ENCODE data around the gene ITGB7. TPM values are rescaled to one million over a fixed set of nuclear protein-coding genes. Genes with fewer than 3 reads are reported as not detected.
A peak's percentile ranks its signal among the peaks of the same experiment; 100 is the strongest.

Gene ITGB7
- total RNA-seq, 1 experiment from 2014 or later: 0.90 TPM

GRCh38 chr12:53180220-53180930 is 26.7 kb downstream of the ITGB7 start, which contains the start of the genes CSAD and ZNF740 (continued):
- TF ChIP-seq, protein P1, sequence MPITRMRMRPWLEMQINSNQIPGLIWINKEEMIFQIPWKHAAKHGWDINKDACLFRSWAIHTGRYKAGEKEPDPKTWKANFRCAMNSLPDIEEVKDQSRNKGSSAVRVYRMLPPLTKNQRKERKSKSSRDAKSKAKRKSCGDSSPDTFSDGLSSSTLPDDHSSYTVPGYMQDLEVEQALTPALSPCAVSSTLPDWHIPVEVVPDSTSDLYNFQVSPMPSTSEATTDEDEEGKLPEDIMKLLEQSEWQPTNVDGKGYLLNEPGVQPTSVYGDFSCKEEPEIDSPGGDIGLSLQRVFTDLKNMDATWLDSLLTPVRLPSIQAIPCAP (CRISPR knock-in tag; IDR thresholded peaks at IDR 0.05): no peak
- TF ChIP-seq, protein P2, sequence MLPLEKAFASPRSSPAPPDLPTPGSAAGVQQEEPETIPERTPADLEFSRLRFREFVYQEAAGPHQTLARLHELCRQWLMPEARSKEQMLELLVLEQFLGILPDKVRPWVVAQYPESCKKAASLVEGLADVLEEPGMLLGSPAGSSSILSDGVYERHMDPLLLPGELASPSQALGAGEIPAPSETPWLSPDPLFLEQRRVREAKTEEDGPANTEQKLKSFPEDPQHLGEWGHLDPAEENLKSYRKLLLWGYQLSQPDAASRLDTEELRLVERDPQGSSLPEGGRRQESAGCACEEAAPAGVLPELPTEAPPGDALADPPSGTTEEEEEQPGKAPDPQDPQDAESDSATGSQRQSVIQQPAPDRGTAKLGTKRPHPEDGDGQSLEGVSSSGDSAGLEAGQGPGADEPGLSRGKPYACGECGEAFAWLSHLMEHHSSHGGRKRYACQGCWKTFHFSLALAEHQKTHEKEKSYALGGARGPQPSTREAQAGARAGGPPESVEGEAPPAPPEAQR (CRISPR knock-in tag; IDR thresholded peaks at IDR 0.05): no peak
- no peak for TF ChIP-seq PRRX2 (CRISPR knock-in tag; IDR thresholded peaks at IDR 0.05)
- peak; percentile 25; the same call in 1 of the 2 replicates for TF ChIP-seq USF2 (CRISPR knock-in tag; IDR thresholded peaks at IDR 0.05)

- CTCF ChIA-PET: interaction anchor here (0.7 to 3.4 kb wide), 18 partner anchors 9 to 172 kb away, joined by 3 to 37 read pairs (median 6); partner anchors contain the start of genes AAAS, ESPL1, MYG1 and PFDN5
- Mint-ChIP-seq H3K27me3 (ENCODE audit: low read depth) (peaks cover 54% of the 10 kb centered on the region), H3K4me3 (peak overlapping the region; percentile 83), H3K27ac (peak overlapping the region; percentile 93), H3K9me3 (no peaks in the 10 kb centered on the region), H3K36me3 (peaks cover 21% of the 10 kb centered on the region), H3K4me1 (peaks cover 29% of the 10 kb centered on the region)
- ATAC-seq (peak; percentile 4), DNase-seq (ENCODE audit: low spot score) (peak; percentile 35)
- POLR2A ChIA-PET: interaction anchor here (0.7 to 1.7 kb wide), 7 partner anchors 9 to 131 kb away, joined by 3 to 9 read pairs (median 3); partner anchors contain the start of genes PFDN5 and SPRYD3
- TF ChIP-seq, protein P3, sequence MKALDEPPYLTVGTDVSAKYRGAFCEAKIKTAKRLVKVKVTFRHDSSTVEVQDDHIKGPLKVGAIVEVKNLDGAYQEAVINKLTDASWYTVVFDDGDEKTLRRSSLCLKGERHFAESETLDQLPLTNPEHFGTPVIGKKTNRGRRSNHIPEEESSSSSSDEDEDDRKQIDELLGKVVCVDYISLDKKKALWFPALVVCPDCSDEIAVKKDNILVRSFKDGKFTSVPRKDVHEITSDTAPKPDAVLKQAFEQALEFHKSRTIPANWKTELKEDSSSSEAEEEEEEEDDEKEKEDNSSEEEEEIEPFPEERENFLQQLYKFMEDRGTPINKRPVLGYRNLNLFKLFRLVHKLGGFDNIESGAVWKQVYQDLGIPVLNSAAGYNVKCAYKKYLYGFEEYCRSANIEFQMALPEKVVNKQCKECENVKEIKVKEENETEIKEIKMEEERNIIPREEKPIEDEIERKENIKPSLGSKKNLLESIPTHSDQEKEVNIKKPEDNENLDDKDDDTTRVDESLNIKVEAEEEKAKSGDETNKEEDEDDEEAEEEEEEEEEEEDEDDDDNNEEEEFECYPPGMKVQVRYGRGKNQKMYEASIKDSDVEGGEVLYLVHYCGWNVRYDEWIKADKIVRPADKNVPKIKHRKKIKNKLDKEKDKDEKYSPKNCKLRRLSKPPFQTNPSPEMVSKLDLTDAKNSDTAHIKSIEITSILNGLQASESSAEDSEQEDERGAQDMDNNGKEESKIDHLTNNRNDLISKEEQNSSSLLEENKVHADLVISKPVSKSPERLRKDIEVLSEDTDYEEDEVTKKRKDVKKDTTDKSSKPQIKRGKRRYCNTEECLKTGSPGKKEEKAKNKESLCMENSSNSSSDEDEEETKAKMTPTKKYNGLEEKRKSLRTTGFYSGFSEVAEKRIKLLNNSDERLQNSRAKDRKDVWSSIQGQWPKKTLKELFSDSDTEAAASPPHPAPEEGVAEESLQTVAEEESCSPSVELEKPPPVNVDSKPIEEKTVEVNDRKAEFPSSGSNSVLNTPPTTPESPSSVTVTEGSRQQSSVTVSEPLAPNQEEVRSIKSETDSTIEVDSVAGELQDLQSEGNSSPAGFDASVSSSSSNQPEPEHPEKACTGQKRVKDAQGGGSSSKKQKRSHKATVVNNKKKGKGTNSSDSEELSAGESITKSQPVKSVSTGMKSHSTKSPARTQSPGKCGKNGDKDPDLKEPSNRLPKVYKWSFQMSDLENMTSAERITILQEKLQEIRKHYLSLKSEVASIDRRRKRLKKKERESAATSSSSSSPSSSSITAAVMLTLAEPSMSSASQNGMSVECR (CRISPR knock-in tag; IDR thresholded peaks at IDR 0.05; ENCODE audit: borderline replicate concordance): no peak
- TF ChIP-seq MYBL2 (CRISPR knock-in tag; IDR thresholded peaks at IDR 0.05) (no peak), FOXP1 (CRISPR knock-in tag; IDR thresholded peaks at IDR 0.05; ENCODE audit: borderline replicate concordance) (no peak), ZNF263 (CRISPR knock-in tag; IDR thresholded peaks at IDR 0.05; ENCODE audit: low read depth) (no peak), OVOL2 (CRISPR knock-in tag; IDR thresholded peaks at IDR 0.05; ENCODE audit: borderline replicate concordance) (no peak), ATF2 (CRISPR knock-in tag; IDR thresholded peaks at IDR 0.05; ENCODE audit: borderline replicate concordance, low read depth) (no peak), MXD4 (CRISPR knock-in tag; IDR thresholded peaks at IDR 0.05; ENCODE audit: borderline replicate concordance) (no peak), ZNF121 (CRISPR knock-in tag; IDR thresholded peaks at IDR 0.05) (no peak), GABPB1 (CRISPR knock-in tag; IDR thresholded peaks at IDR 0.05) (no peak), KAT7 (CRISPR knock-in tag; IDR thresholded peaks at IDR 0.05; ENCODE audit: borderline replicate concordance) (no peak), ZNF281 (CRISPR knock-in tag; IDR thresholded peaks at IDR 0.05) (no peak)
- TF ChIP-seq, protein P4, sequence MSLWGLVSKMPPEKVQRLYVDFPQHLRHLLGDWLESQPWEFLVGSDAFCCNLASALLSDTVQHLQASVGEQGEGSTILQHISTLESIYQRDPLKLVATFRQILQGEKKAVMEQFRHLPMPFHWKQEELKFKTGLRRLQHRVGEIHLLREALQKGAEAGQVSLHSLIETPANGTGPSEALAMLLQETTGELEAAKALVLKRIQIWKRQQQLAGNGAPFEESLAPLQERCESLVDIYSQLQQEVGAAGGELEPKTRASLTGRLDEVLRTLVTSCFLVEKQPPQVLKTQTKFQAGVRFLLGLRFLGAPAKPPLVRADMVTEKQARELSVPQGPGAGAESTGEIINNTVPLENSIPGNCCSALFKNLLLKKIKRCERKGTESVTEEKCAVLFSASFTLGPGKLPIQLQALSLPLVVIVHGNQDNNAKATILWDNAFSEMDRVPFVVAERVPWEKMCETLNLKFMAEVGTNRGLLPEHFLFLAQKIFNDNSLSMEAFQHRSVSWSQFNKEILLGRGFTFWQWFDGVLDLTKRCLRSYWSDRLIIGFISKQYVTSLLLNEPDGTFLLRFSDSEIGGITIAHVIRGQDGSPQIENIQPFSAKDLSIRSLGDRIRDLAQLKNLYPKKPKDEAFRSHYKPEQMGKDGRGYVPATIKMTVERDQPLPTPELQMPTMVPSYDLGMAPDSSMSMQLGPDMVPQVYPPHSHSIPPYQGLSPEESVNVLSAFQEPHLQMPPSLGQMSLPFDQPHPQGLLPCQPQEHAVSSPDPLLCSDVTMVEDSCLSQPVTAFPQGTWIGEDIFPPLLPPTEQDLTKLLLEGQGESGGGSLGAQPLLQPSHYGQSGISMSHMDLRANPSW (CRISPR knock-in tag; conservative IDR thresholded peaks at IDR 0.05; ENCODE audit: low read depth): no peak
- TF ChIP-seq, protein P5, sequence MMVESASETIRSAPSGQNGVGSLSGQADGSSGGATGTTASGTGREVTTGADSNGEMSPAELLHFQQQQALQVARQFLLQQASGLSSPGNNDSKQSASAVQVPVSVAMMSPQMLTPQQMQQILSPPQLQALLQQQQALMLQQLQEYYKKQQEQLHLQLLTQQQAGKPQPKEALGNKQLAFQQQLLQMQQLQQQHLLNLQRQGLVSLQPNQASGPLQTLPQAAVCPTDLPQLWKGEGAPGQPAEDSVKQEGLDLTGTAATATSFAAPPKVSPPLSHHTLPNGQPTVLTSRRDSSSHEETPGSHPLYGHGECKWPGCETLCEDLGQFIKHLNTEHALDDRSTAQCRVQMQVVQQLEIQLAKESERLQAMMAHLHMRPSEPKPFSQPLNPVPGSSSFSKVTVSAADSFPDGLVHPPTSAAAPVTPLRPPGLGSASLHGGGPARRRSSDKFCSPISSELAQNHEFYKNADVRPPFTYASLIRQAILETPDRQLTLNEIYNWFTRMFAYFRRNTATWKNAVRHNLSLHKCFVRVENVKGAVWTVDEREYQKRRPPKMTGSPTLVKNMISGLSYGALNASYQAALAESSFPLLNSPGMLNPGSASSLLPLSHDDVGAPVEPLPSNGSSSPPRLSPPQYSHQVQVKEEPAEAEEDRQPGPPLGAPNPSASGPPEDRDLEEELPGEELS (CRISPR knock-in tag; IDR thresholded peaks at IDR 0.05): no peak
Observed at GRCh38 chr12:53179687-53180219, 27.3 kb downstream of the ITGB7 start.

All from WTC11 (cell line).